HK-2 (cell line): ENCODE results near the gene PIN4.
"Not testable (repeated sequence)": the region's sequence is repeated elsewhere in the genome, so short reads cannot be mapped to it uniquely, and the experiment has no call there.

Source experiments
- DNase-seq: peaks from one replicate; pipeline ENCODE4 v3.0.0-alpha.2; 2018; ENCODE audit not compliant: unreplicated experiment

PIN4 gene

DNA sequence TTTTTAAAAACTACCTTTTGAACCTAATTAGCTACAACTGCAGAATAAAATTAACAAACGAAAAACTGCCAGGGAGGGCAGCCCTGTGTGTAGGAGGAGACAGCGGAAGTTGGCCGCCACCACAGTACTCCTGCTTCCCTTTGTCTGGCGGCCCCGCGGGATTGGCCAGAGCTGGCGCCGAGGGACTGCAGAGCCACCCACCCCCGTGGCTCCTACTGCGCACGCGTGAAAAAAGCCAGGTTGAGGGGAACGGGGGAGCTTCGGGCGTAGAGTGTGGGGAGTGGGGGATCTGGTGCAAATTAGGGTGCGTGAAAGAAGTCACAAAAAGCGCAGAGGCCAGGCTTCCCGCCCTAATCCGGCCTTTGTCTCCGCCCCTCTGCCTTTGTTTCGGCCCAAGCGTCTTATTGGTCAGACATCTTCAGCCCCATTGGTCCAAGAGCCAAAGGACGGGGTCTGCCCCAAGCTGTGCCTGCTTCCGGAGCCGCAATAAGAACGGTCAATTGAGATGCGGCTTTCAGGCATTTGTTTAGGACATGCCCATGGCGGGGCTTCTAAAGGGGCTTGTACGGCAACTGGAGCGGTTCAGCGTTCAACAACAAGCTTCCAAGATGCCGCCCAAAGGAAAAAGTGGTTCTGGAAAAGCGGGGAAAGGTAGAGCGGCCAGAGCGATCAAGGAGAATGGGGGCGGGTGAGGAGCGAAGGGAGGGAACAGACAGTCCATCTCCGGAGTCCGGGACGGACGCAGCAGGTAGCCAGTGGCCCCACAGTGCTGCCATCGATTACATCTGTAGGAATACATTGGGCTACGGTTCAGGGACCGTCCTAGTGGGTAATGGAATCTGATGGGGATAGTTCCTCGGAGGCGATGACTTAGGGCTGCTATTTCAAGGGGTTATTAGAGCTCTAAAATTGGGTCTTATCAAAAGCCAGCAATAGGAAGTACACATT lies at the start of gene PIN4:
TSS of gene PIN4 (plus strand) at position 580 of the 948 bp plus-strand sequence. CDS start at position 609, 29 bp downstream.
- DNase-seq = peak; percentile 92

DNA sequence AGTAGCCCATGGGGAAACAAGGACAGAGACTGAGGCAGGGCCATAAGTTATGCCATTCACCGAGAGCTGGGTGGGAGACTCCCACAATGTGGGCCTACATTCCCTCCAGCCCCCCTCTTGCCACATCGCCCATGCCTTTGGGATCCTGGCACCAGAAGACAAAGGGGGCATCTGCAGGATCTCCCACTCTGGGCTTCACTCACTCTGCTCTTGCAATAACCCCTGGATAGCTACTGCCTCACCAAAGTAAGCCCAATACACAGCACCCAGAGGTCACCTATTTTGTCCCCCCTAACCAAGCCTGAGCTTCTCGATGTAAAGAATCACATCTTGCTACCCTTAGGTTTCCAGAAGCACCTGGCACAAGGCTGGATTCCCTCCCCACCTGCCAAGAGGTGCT lies 49.1 kb upstream of the PIN4 start:
- DNase-seq = no peak

DNA sequence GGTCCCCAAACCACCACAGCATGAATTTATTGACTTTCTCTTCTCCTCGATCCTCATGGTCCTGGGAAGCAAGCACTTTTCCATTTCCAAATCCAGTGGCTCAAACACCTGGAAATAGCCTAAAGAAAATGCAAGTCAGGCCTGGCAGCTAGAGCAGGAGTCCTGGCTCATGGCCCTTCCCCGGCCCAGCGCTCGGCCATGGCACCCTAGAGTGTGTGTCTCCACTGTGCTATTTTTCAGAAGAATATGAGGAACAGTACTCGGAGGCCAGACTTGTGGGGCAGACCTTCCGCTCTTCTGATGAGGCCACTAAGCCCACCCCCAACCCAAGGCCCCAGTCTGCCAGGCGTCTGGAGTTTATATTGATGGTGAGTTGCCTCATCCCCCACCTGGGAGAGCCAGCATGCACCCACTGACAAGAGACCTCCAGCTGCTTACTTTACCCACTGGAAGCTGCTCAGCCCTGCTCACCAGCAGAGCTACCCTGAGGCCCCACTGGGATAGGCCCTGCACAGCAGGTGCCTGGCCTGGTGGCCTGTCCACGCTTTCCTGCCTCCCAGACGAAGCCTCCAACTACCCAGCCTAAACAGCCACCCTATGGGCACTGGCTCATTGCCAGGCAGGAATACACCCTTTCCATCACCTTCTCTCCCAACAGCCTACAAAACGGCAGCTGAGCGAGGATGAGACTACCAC lies 47.6 kb upstream of the PIN4 start:
- no peak for DNase-seq

DNA sequence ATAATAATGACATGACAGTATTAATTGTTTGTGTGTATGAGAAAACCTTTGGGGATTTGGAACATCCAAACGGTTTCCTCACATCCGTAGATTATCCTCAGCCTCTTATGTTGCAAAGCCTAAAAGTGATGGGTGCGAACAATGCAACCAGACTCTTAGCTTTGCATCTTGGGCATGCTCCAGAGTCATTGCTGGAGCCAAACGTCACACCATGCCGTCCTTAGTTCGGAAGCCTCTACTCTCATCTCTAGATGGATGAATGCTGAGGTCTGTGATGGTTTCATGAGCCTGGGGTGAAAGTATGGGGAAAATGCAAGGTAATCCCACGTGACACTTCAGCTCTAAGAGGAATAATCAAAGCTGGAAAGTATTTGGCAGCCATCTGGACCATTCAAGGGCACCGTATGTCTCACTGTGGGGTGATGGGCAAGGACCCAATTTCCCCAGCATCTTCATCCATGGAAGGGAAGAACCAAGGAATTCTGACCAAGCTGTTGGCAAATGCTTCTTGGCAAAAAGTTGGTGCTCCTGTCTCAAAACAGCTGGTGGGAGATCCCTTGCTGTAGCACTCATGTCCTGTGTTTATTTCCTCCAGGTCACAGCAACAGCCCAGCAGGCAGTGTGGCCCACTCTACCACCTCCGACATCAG lies 43.6 kb upstream of the PIN4 start:
- DNase-seq = no peak

DNA sequence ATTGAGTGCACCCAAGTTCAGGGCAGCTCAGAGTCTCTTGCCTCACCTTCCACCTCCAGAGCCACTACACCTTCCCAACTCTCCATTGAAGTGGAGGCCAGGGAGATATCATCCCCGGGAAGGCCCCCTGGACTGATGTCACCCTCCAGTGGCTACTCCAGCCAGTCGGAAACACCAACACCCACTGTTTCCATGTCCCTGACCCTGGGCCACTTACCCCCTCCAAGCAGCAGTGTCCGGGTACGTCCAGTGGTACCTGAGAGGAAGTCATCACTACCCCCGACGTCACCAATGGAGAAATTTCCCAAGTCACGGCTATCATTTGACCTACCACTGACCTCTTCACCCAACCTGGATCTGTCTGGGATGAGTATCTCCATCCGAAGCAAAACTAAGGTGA lies 42.0 kb upstream of the PIN4 start:
- DNase-seq = no peak

DNA sequence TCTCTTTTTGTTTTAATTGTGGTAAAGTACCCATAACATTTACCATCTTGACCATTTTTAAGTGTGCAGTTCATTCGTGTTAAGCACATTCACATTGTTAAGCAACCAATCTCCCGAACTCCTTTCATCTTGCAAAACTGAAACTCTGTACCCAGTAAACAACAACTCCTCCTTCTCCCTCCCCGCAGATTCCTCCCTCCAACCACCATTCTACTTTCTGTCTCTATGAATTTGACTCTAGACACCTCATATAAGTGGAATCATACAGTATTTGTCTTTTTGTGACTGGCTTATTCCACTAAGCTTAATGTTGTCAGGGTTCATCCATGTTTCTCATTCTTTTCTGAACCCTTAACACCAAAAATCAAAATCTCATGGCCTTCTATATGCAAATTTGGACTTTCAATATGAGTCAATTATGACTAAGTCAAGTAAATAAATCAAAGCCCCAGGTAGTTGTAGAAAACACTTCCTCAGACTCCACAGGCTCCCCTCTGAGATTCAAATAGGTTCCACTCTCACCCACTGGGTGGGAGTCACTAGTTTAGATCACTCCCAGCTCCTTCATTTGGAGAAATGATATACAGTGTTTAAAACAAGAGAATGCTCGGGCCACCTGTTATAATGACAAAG lies 40.1 kb upstream of the PIN4 start:
- DNase-seq = no peak

DNA sequence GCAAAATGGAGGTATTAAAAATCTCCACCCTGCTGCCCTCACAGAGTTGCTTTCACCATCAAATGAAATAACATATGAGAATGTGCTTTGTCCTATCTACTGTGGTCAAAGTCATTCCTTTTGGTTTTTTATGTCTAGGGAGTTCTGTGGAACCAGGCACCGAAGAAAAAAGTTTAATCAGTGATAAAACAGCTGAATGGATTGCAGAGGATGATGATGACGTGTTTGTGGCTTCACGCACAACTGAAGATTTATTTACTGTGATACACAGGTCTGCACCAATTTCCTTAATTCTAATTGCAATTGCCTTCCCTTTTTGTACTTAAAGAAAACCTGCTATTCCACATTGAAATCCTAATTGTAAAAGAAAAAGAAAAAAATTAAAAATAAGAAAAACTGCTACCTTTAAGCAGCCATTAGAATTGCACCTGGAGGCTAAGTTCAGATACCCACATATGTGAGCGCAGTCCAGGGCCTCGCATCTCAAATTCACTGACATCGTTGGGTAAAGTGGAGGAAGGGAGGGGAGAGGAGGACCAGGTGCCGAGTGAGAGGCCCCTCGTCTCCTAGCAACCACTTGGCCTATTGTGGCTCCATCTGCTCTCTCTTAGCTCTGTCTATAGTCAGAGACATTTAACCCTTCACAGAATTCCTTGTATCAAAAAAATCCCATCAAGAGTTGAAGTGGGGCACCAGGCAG lies 39.3 kb upstream of the PIN4 start:
- DNase-seq = no peak

DNA sequence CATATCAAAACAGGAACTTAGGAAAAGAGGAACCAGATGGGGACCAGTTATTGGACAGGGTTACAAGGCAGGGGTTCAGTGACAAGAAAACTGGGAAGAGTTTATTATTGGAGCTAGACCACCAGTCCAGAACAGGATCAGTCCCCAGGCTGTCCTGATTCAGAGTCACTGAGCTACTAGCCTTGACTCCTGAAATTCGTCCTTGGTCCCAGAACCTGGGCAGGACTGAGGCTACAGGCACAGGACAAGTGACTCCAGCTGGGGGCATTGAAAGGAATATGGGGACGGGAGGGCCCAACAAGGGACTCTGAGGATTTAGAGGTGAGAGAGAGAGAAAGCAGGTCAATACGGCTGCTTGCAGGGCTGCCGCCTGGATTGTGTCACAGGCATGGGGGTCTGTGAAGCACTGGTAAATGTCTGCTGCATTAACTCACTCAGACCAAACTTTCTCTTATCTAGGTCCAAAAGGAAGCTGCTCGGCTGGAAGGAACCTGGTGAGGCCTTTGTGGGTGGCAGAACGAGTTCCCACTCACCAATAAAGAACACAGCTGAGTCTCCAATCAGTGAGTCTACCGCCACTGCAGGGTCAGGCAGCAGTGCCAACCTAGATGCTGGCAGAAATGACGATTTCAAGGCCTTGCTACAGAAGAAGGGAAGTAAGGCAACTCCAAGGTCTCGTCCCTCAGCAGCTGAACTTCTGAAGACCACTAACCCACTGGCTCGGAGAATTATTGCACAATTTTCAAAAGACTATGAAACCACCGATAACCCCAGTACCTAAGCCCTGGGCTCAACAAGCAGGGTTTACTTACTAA lies 38.6 kb upstream of the PIN4 start:
- no peak for DNase-seq

DNA sequence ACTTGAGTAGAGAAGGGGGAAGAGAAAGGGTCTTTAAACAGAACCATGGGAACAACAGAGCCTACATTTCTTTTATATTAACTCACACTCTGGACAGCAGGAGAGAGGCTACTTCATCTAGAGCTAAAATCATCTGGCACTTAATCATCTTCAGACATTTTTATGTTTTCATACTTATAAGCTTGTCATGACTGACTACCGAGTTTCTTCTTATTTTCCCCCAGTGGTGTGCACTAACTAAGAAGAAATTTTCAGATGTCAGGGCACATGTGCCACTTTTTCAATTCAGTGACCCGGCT lies 38.0 kb upstream of the PIN4 start:
- DNase-seq = no peak

DNA sequence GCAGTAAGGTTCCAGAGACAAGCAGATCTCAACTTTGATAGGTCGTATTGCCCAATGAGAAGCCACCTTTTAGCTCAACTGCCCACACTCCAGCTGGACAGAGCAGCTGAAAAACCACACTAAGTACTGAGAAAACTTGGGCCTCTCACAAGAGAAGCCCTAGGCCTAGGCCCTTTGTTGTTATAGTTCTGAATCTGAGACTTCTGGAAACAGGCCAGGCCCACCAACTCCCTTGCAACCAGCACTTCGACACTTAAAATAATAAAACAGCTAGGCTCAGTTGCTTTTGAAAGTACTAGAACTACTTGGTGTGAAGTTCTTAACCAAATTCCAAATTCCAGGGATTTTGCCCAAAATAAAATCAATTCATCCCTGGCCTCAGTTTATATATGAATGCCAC lies 36.4 kb upstream of the PIN4 start:
- DNase-seq = no peak

DNA sequence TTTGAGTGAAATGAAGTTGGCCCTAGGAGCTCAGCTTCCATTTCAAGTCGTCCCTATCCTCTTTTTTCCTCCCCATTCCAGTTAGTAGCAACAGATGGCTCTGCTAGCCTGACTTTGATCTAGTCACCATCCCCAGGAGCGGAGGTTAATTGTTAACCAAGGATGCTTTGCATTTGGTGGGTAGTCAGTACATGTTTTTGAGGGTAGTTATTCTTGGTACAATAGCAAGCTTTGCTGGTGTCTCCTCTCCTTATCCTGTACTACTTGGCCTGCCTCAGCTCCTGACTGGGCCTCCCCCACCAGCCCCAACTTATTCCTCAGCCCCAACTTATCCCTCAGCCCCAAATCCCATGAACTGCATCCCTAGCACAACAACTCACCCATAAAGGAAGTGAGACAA lies 35.0 kb upstream of the PIN4 start:
- DNase-seq = no peak

DNA sequence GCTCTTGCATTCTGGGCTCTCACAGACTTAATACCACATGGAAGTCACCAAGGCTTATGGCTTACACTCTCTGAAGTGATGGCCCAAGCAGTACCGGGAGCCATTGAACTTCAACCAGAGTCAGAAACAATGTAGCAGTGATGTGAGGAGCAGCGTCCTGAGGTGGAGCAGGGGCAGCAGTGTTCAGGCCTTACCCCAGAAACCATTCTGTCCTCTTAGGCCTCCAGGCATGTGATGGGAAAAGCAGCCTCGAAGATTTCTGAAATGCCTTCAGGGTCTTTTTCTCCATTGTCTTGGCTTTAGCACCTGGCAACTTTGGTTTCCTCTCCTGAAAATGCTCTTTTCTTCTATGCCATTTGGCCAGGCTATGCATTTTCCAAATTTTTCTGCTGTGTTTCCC lies 22.8 kb upstream of the PIN4 start:
- DNase-seq = no peak

DNA sequence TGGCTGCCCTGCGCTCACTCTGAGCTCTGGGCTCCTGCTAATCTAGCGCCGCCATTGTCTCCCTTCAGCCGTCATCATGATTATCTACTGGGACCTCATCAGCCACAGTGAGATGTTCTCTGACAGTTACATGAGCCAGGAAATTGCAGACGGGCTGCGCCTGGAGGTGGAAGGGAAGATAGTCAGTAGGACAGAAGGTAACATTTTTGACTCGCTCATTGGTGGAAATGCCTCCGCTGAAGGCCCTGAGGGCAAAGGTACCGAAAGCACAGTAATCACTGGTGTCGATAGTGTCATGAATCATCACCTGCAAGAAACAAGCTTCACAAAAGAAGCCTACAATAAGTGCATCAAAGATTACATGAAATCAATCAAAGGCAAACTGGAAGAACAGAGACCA lies 21.8 kb upstream of the PIN4 start:
- DNase-seq = no peak

DNA sequence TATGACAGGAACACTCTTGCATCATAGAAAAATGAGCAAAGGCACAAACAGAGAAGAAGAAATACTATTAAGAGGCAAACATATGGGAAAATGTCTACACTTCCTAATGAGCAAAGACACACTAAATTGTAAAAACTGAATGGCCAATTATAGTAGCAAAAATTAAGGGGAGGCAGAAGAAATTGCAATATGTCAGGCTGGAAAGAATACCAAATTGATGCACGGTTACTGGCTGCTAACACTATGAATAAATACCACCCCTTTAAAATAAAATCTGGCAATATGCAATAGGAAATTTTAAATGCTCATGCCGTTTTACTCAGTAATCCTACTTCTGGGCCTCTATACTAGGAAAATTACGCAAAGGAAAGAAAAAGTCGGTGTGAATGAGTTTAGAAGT lies 16.0 kb upstream of the PIN4 start:
- DNase-seq = no peak

DNA sequence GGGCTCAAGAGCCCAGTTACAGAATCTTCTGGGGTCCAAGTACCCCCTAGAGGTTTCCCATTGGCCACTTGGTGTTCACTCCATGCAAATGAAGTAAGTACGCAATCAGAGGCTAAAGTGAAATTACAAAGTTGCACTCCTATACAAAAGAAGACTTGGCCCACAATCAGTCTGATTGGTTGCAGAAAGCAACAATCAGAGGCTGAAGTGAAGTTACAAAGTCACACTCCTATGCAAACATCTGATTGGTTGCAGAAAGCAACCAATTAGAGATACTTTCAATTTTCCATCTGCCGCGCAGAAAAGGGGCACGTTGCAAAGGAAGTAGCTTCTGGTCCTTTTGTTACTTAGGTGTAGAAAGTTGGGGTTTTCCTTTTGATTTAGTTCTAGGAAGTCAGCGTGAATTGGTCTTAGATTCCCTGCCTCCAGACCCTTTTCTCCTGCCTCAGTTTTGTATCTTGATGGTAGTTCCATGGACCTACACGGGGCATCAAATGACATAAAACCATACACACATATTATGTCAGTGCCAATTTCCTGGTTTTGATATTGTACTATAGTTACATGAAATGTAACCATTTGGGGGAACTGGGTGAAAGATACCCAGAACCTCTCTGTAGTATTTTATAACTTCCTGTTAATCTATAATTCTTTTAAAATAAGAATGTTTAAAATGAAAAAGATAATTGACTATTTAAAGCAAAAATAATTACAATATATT lies 12.4 kb upstream of the PIN4 start:
- DNase-seq = no peak

DNA sequence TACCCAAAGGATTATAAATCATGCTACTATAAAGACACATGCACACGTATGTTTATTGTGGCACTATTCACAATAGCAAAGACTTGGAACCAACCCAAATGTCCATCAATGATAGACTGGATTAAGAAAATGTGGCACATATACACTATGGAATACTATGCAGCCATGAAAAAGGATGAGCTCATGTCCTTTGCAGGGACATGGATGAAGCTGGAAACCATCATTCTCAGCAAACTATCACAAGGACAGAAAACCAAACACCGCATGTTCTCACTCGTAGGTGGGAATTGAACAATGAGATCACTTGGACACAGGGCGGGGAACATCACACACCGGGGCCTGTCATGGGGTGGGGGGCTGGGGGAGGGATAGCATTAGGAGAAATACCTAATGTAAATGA lies 5.3 kb upstream of the PIN4 start:
- not testable (repeated sequence) for DNase-seq

DNA sequence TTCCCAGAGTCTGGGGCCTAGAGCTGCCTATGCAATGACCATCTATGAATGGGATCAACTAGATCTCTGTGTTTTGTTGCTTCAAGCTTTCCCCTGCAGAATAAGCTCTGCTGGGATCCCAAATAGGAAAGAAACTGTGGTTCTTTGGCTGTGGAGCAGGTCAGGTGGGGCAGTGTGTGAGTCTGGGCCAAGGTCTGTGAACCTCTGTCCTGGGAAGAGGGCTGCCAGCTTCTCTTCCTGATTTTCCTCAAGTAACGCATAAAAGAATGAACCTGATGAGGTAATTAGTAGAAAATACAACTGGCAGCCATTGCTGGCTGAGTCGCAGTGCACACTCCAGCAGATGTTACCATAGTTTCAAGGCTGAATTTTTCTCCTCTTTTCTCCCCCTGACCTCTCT lies 4.6 kb upstream of the PIN4 start:
- no peak for DNase-seq

DNA sequence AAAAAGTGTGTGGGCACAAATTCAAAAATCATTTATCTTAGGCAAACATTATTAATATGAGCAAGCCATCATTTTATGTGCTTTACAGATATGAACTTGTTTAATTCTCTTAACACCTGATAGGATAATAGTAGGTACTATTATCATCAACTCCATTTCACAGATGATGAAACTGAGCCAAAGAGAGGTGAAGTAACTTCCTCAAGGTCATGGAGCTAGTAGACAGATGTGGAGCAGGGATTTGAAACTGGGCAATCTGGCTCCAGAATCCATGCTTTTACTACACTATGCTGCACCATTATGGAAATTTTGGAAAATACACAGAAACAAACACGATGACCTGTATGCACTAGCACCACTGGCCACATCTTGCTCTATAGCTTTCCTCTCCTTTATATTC lies 1.0 kb upstream of the PIN4 start:
- DNase-seq = no peak

DNA sequence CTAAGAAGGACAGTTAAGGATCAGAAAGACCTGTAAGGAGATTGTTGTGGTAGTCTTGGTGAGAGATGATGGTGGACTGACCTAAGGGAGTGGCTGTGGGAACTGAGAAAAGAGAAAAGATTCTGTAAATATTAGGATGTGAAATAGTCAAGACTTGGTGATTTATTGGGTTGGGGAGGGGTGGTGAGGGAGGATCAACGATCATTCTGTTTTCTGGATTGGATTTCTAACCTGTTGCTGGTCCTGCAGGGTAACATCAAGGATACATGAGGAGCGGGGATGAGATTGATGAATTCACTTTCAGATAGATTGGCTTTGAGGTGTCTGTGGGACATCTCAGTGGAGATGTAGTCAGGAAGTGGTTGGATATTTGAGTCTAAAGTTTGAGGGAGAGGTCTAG lies 1.4 kb downstream of the PIN4 start:
- no peak for DNase-seq

DNA sequence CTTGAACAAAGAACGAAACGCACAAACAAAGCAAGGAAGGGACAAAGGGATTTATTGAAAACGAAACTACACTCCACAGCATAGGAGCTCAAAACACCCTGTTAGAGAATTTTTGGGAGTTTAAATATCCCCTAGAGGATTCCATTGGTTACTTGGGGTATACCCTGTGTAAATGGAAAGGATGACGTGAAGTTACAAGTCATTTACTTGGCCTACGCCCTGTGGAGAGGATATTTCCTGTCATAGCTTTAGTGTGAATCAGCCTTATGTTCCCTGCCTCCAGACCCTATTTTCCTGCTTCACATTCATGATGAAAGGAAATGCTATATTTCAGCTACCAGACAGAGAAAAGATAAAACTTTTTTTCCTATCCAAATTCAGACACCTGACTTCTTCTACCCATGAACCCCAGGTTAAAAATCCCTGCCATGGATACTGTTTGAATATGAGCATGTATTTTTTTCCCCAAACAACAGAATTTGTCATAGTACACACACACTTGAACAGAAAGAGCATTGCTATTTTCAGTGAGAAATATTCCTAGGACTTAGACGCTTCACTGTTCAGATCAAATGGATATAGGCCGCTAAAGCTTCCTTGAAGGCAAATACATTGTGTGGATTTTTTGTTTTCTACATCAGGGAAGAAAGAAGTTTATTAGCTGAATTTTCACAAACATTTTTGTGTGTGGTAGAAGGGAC lies 20.4 kb downstream of the PIN4 start:
- DNase-seq = peak; percentile 17
